Ishikawa (cell line): Measurements from ENCODE around the gene TIMP2.

Experiments used
- CEBPB ChIP-seq: IDR thresholded peaks from 2 replicates; pipeline ENCODE4 v1.6.1; 2012
- EGR1 ChIP-seq: IDR thresholded peaks from 2 replicates; pipeline ENCODE4 v1.6.1; 2012
- TAF1 ChIP-seq: IDR thresholded peaks from 2 replicates; pipeline ENCODE4 v1.6.1; 2012; ENCODE audit warnings: low read depth, mild to moderate bottlenecking

- TF ChIP-seq CEBPB, result no peak
- TF ChIP-seq EGR1, result no peak
- no peak for TF ChIP-seq TAF1
These were observed 35.7 kb downstream of the TIMP2 start for GRCh38 chr17:78889531-78889930.
